Thymus (tissue), 14 donors: ENCODE measurements around the gene MAGED1. TPM values are rescaled to one million over a fixed set of nuclear protein-coding genes. Genes with fewer than 3 reads are reported as not detected.
A peak's percentile ranks its signal among the peaks of the same experiment; 100 is the strongest.

ENCODE experiments used
- DNase-seq, 9 donors: peaks; one replicate each; pipeline ENCODE4 v3.0.0-alpha.2; 2013; ENCODE audit warnings: low spot score in 9 of 9, low read depth in 6 of 9, missing footprints in 1 of 9
- H3K27ac ChIP-seq, 2 donors: one replicate each; pipeline ENCODE4 v1.5.1; 2013; ENCODE audit warnings: control low read depth in 1 of 2, low read depth in 1 of 2, low read length in 1 of 2, mild to moderate bottlenecking in 1 of 2, moderate library complexity in 1 of 2
- H3K27me3 ChIP-seq, 2 donors: one replicate each; pipeline ENCODE4 v1.5.1; 2013; ENCODE audit warnings: low read length in 1 of 2; ENCODE audit not compliant: control insufficient read depth in 2 of 2, insufficient read depth in 1 of 2
- H3K36me3 ChIP-seq, 2 donors: one replicate each; pipeline ENCODE4 v1.5.1; 2013; ENCODE audit warnings: low read length in 1 of 2, mild to moderate bottlenecking in 1 of 2, moderate library complexity in 1 of 2; ENCODE audit not compliant: control insufficient read depth in 2 of 2, insufficient read depth in 2 of 2
- H3K4me1 ChIP-seq, 2 donors: one replicate each; pipeline ENCODE4 v1.5.1; 2013; ENCODE audit warnings: low read length in 2 of 2; ENCODE audit not compliant: control insufficient read depth in 2 of 2, insufficient read depth in 2 of 2
- H3K4me3 ChIP-seq, 2 donors: one replicate each; pipeline ENCODE4 v1.5.1; 2013; ENCODE audit warnings: low read length in 2 of 2, control low read depth in 1 of 2, mild to moderate bottlenecking in 1 of 2
- H3K9me3 ChIP-seq, 2 donors: one replicate each; pipeline ENCODE4 v1.5.1; 2013; ENCODE audit warnings: low read length in 1 of 2, mild to moderate bottlenecking in 1 of 2; ENCODE audit not compliant: control insufficient read depth in 2 of 2, insufficient read depth in 1 of 2
- WGBS: extraction: QIAGEN DNeasy Blood & Tissue Kit; methylation state at CpG from one replicate; pipeline ENCODE4 v1.1.7; 2013; 5-methylcytosine and 5-hydroxymethylcytosine counted together
- long read RNA-seq, 10 donors: transcript quantifications; one replicate each; lab custom pipeline, GENCODE V29; 2026
- polyA plus RNA-seq: library from polyadenylated mRNA; stranded (reverse); fragments of 200-250 nt; gene quantifications from one replicate; pipeline ENCODE4 v1.2.3, GENCODE V29; 2013
- total RNA-seq: library from RNA; stranded (reverse); fragments of 120-200 nt; gene quantifications from one replicate; pipeline ENCODE4 v1.2.4, GENCODE V29; 2013
- donor health status: healthy.

MAGED1 gene
- total RNA-seq (50.7 TPM), polyA plus RNA-seq (33.0 TPM)
- long read RNA-seq, donor 1, partial matches to known transcripts, result 0 of 4 reads
- long read RNA-seq, donor 1, other reads (novel, unspliced or antisense), result 0 of 4 reads
- long read RNA-seq, donor 2, transcript MAGED1-201 (13 exons, 2,747 nt), result major isoform, 52 of 149 reads
- long read RNA-seq, donor 2, partial matches to known transcripts, result 94 of 149 reads
- long read RNA-seq, donor 2, other reads (novel, unspliced or antisense), result 0 of 149 reads
- long read RNA-seq, donor 3, transcript MAGED1-201 (13 exons, 2,747 nt), result major isoform, 21 of 112 reads
- long read RNA-seq, donor 3, partial matches to known transcripts, result 88 of 112 reads
- long read RNA-seq, donor 3, other reads (novel, unspliced or antisense), result 0 of 112 reads
- long read RNA-seq, donor 4, transcript MAGED1-201 (13 exons, 2,747 nt), result major isoform, 6 of 51 reads
- long read RNA-seq, donor 4, partial matches to known transcripts, result 45 of 51 reads
- long read RNA-seq, donor 4, other reads (novel, unspliced or antisense), result 0 of 51 reads
- long read RNA-seq, donor 5, transcript MAGED1-201 (13 exons, 2,747 nt), result major isoform, 24 of 149 reads
- long read RNA-seq, donor 5, partial matches to known transcripts, result 122 of 149 reads
- long read RNA-seq, donor 5, other reads (novel, unspliced or antisense), result 0 of 149 reads
- long read RNA-seq, donor 6, transcript MAGED1-201 (13 exons, 2,747 nt), result major isoform, 22 of 55 reads
- long read RNA-seq, donor 6, partial matches to known transcripts, result 31 of 55 reads
- long read RNA-seq, donor 6, other reads (novel, unspliced or antisense), result 0 of 55 reads
- long read RNA-seq, donor 7, transcript MAGED1-201 (13 exons, 2,747 nt), result major isoform, 12 of 67 reads
- long read RNA-seq, donor 7, partial matches to known transcripts, result 55 of 67 reads
- long read RNA-seq, donor 7, other reads (novel, unspliced or antisense), result 0 of 67 reads
- long read RNA-seq, donor 8, transcript MAGED1-201 (13 exons, 2,747 nt), result major isoform, 6 of 41 reads
- long read RNA-seq, donor 8, partial matches to known transcripts, result 35 of 41 reads
- long read RNA-seq, donor 8, other reads (novel, unspliced or antisense), result 0 of 41 reads
- long read RNA-seq, donor 9, transcript MAGED1-201 (13 exons, 2,747 nt), result major isoform, 9 of 55 reads
- long read RNA-seq, donor 9, partial matches to known transcripts, result 45 of 55 reads
- long read RNA-seq, donor 9, other reads (novel, unspliced or antisense), result 0 of 55 reads
- long read RNA-seq, donor 10, transcript MAGED1-201 (13 exons, 2,747 nt), result major isoform, 14 of 73 reads
- long read RNA-seq, donor 10, partial matches to known transcripts, result 56 of 73 reads
- long read RNA-seq, donor 10, other reads (novel, unspliced or antisense), result 0 of 73 reads

- under 1% methylated on average over 35 of the region's 35 CpGs for WGBS
- peak; percentile 77 to 96 (median 88) for DNase-seq
- peaks cover 0 to 20% of the 10 kb centered on the region in 2 donors for H3K4me1 ChIP-seq
- H3K27me3 ChIP-seq, result no peaks in the 10 kb centered on the region
- H3K4me3 ChIP-seq, result peak within 1 kb of the TSS; percentile 66 to 78
- H3K36me3 ChIP-seq, result peaks cover 18 to 21% of the 10 kb centered on the region in 2 donors
- no peaks in the 10 kb centered on the region for H3K9me3 ChIP-seq
- peak within 1 kb of the TSS; percentile 91 to 94 for H3K27ac ChIP-seq
Observed at GRCh38 chrX:51892921-51893745, at the start of gene MAGED1. TSS of gene MAGED1 (plus strand) at chrX:51893623. CDS start at chrX:51894305, 682 bp downstream.

- WGBS, result 95% methylated on average over 3 of the region's 3 CpGs
- H3K9me3 ChIP-seq, result no peaks in the 10 kb centered on the region
- H3K36me3 ChIP-seq, result no peaks in the 10 kb centered on the region
- no peak overlapping the region for H3K4me3 ChIP-seq
- no peak overlapping the region for H3K27ac ChIP-seq
- H3K4me1 ChIP-seq, result no peaks in the 10 kb centered on the region
- no peaks in the 10 kb centered on the region for H3K27me3 ChIP-seq
- no peak for DNase-seq
Observed at GRCh38 chrX:51847463-51847862, 46.0 kb upstream of the MAGED1 start.

- DNase-seq, result no peak
Observed at GRCh38 chrX:51851507-51852085, 41.8 kb upstream of the MAGED1 start.

GRCh38 chrX:51852096-51852495, 41.3 kb upstream of the MAGED1 start:
- Histone ChIP-seq H3K36me3 (no peaks in the 10 kb centered on the region), H3K27me3 (no peaks in the 10 kb centered on the region), H3K4me3 (no peak overlapping the region), H3K4me1 (no peaks in the 10 kb centered on the region), H3K27ac (no peak overlapping the region), H3K9me3 (no peaks in the 10 kb centered on the region)
- DNase-seq, result no peak
- WGBS, result 93% methylated on average over 1 of the region's 1 CpG

More at GRCh38 chrX:51851507-51852085, 41.8 kb upstream of the MAGED1 start:
- H3K27me3 ChIP-seq, result no peaks in the 10 kb centered on the region
- no peaks in the 10 kb centered on the region for H3K4me1 ChIP-seq
- no peaks in the 10 kb centered on the region for H3K36me3 ChIP-seq
- 77% methylated on average over 3 of the region's 3 CpGs for WGBS
- H3K27ac ChIP-seq, result no peak overlapping the region
- no peak overlapping the region for H3K4me3 ChIP-seq
- no peaks in the 10 kb centered on the region for H3K9me3 ChIP-seq

GRCh38 chrX:51852621-51853020, 40.8 kb upstream of the MAGED1 start:
- no peaks in the 10 kb centered on the region for H3K27me3 ChIP-seq
- no peak for DNase-seq
- H3K9me3 ChIP-seq, result no peaks in the 10 kb centered on the region
- no peak overlapping the region for H3K27ac ChIP-seq
- WGBS, result 96% methylated on average over 3 of the region's 3 CpGs
- H3K4me1 ChIP-seq, result no peaks in the 10 kb centered on the region
- H3K4me3 ChIP-seq, result no peak overlapping the region
- H3K36me3 ChIP-seq, result no peaks in the 10 kb centered on the region

GRCh38 chrX:51853251-51853650, 40.2 kb upstream of the MAGED1 start:
- no peak overlapping the region for H3K27ac ChIP-seq
- no peak overlapping the region for H3K4me3 ChIP-seq
- 95% methylated on average over 1 of the region's 1 CpG for WGBS
- H3K36me3 ChIP-seq, result no peaks in the 10 kb centered on the region
- H3K9me3 ChIP-seq, result no peaks in the 10 kb centered on the region
- DNase-seq, result no peak
- H3K27me3 ChIP-seq, result no peaks in the 10 kb centered on the region
- no peaks in the 10 kb centered on the region for H3K4me1 ChIP-seq

GRCh38 chrX:51855698-51856097, 37.7 kb upstream of the MAGED1 start:
- Histone ChIP-seq H3K4me3 (no peak overlapping the region), H3K9me3 (no peaks in the 10 kb centered on the region), H3K4me1 (no peaks in the 10 kb centered on the region), H3K27me3 (no peaks in the 10 kb centered on the region), H3K36me3 (no peaks in the 10 kb centered on the region), H3K27ac (no peak overlapping the region)
- WGBS, result 97% methylated on average over 8 of the region's 8 CpGs
- no peak for DNase-seq
